GM12865 (cell line): ENCODE data around the gene ONECUT1.

Source experiments
- DNase-seq: peaks from one replicate; pipeline ENCODE4 v3.0.0; 2010; ENCODE audit warnings: low read depth
- H3K4me3 ChIP-seq: 2 replicates; pipeline ENCODE4 v1.5.1; 2011; ENCODE audit warnings: mild to moderate bottlenecking, low read depth, low read length, control low read depth
- CTCF ChIP-seq: IDR thresholded peaks from 2 replicates; pipeline ENCODE4 v1.5.1; 2011; ENCODE audit warnings: low read length, control low read depth, low read depth, inconsistent platforms; ENCODE audit not compliant: insufficient read depth; ENCODE audit errors: missing control alignments

Gene ONECUT1

GRCh38 chr15:52796228-52796521, 6.0 kb upstream of the ONECUT1 start:
- no peak overlapping the region for H3K4me3 ChIP-seq
- no peak for TF ChIP-seq CTCF

GRCh38 chr15:52795464-52796227, 5.5 kb upstream of the ONECUT1 start:
- TF ChIP-seq CTCF: no peak
- DNase-seq: no peak
- H3K4me3 ChIP-seq: no peak overlapping the region

More at GRCh38 chr15:52796228-52796521, 6.0 kb upstream of the ONECUT1 start:
- no peak for DNase-seq

- no peak overlapping the region for H3K4me3 ChIP-seq
- no peak for DNase-seq
- no peak for TF ChIP-seq CTCF
These were observed 4.7 kb upstream of the ONECUT1 start for GRCh38 chr15:52794665-52795463.

- no peak for DNase-seq
- no peak overlapping the region for H3K4me3 ChIP-seq
- TF ChIP-seq CTCF: no peak
These were observed 1.6 kb upstream of the ONECUT1 start for GRCh38 chr15:52791776-52792175.

GRCh38 chr15:52790941-52791751, 1.0 kb upstream of the ONECUT1 start:
- no peak for DNase-seq
- H3K4me3 ChIP-seq: no peak overlapping the region

GRCh38 chr15:52789601-52790168, 451 bp downstream of the ONECUT1 start:
- H3K4me3 ChIP-seq: peak overlapping the region; percentile 44
- peak; percentile 32 for DNase-seq
- TF ChIP-seq CTCF: no peak

More at GRCh38 chr15:52790941-52791751, 1.0 kb upstream of the ONECUT1 start:
- TF ChIP-seq CTCF: no peak
